Activated CD8-positive, alpha-beta memory T cell treated with anti-CD3 and anti-CD28 coated beads, Interleukin-2, amount 50 U/mL, for 48 hours (primary cell): Measurements from ENCODE around the gene NR6A1.
A peak's percentile ranks its signal among the peaks of the same experiment; 100 is the strongest.
"Not testable (repeated sequence)": the region's sequence is repeated elsewhere in the genome, so short reads cannot be mapped to it uniquely, and the experiment has no call there.

Experiments
- DNase-seq: peaks from one replicate; pipeline ENCODE4 v3.0.0-alpha.2; 2020

Gene NR6A1

DNA sequence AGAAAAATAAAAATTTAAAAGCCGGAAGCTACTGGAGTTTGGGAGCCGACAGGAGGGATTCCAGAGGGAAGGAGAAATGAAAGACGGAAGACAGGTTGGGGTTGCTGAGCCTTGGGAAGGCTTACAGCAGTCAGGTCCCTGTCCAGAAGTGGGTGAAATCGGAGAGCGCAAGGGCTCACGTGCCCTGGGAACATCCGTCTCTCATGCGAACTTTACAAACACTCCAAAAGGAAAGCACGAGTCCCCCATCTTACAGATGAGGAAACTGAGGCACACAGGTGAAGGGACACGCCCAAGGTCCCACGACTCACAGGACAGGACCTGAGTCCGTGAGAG, 5.5 kb upstream of the NR6A1 start:
- peak; percentile 43 for DNase-seq

DNA sequence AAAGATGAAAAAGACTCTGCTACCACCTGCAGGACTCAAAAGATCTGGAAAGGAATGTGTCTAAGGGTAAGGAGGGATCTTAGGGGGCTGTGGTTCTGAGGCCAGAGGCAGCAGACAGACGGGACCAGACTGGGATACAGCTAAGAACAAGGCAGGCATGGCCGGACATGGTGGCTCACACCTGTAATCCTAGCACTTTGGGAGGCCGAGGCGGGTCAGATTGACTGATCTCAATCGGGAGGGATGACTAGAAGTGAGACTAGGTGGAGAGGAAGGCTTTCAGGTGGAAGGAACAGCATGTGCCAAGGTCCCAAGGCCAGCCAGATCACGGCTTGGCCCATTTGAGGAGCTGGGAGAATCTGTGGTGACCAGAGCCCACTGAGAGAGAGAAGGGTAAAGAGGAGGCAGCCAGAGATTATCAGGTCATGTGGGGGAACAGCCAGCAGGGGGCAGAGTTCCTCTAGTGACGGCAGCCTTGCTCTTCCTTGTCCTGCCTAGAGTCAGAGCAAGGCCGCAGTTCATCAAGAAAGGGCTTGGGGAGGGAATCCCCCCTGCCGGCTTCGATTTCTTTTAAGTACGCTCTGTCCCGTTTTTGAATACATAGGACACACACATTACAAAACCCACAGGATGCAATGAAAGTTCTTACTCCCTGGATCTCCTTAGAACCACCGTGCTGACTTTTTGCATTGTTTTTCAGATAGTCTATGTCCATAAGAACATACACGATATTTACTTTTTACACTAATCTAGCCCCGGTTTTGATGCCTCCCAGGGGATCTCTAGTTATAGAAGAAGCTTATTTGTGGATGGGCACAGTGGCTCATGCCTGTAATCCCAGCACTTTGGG, 3.2 kb upstream of the NR6A1 start:
- DNase-seq = peak; percentile 96

DNA sequence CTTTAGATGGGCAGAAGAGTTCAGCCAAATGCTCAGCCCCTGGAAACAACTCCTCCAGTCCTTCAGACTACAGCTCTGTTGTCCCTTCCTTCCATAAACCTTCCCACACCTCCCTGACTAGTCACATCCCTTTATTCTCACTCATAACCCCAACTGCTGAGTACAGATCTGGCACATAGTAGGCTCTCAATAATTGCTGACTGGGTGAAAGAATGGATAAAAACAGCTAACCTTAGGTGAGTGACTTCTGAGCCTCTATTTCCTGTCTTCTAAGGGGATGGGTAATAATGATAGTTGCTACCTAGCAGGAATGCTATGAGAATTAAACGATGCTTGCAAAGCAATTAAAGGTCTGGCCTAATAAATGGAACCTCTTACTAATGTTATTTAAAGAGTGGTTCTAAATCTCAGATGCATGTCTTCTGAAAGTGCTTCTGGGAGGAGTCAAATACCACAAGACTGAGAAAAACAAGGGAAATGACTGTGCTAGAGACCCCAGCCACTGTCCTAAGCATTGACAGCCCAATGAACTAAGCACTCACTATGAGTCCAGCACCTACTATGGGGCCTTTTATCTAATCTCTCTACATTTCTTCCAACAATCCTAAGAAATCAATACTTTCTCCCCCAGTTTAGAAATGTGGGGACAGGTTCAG, 2.5 kb upstream of the NR6A1 start:
- no peak for DNase-seq

DNA sequence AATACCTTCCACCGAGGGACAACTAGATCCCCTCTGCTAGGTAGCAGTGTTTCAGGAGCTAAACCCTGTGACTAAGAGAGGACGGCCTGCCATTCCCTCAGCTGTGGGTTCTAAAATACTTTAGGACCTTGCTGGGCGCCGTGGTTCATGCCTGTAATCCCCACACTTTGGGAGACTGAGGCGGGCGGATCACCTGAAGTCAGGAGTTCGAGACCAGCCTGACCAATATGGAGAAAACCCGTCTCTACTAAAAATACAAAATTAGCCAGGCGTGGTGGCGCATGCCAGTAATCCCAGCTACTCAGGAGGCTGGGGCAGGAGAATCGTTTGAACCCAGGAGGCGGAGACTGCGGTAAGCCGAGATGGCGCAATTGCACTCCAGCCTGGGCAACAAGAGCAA, 1.8 kb upstream of the NR6A1 start:
- not testable (repeated sequence) for DNase-seq

DNA sequence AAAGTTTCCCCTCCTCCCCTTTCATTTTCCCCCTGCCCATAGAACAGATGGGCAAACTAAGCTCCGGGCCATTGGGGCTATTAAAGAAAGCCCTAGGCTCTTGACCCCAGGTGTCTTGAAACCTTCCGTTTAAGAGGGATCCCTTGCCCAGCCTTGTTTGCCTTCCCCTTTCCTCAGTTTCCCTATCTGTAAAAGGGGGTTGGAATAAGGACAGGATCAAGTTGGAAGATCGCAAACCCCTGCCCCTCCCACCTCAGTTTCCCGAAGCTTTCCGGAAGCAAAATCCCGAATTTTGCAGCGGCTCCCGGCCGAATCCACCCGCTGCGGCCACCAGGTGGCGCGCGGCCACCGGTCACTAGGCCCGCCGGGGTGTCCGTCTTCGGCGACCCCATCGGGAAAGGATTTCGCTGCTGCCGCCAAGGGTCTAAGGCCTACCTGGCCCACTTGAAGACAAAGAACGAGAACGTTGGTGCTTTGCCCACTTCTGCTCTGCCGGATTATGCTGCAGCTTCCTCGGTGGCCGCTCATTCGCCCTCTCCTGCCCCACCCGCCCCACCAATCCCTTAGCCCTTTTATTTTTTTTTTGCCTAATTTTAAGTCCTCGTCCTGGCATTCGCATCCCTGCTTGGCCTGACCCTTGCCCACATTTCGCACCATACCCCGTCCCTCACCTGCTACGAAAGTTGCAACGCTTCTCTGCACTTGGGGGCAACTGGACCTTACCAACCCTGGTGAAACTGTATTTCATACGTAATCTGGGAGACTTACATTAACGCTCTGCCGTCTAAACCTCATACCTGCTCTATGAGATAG, 962 bp upstream of the NR6A1 start:
- peak; percentile 80 for DNase-seq

DNA sequence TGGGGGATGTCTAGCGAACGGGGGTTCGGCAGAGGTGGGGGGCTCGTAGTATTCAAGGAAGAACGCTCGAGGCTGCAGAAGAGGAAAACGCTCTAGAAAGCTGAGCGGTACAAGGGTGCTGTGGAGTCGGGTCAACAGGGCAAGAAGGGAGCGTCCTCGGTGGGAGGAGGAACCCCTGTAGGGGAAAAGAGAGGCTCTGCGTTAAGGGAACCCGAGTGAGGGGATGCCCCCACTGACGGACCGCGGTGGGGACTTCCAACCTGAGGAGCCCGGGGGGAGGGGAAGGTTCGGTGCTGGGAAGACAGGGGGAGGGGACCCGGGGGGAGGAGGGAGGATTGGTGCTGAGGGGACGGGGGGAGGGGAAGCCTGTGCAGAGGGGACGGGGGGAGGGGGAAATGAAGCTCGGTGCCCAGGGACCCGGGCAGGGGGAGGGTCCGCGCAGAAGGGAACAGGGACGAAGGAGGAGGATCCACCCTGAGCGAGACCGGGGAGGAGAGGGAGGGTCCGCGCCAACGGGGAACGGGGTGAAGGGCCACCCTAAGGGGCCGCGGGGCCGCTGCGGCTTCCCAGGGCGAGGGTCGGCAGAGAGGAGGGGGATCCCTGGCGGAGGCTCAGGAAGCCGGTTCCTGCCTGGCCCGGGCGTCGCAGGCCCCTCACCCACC, 621 bp downstream of the NR6A1 start:
- DNase-seq = no peak

DNA sequence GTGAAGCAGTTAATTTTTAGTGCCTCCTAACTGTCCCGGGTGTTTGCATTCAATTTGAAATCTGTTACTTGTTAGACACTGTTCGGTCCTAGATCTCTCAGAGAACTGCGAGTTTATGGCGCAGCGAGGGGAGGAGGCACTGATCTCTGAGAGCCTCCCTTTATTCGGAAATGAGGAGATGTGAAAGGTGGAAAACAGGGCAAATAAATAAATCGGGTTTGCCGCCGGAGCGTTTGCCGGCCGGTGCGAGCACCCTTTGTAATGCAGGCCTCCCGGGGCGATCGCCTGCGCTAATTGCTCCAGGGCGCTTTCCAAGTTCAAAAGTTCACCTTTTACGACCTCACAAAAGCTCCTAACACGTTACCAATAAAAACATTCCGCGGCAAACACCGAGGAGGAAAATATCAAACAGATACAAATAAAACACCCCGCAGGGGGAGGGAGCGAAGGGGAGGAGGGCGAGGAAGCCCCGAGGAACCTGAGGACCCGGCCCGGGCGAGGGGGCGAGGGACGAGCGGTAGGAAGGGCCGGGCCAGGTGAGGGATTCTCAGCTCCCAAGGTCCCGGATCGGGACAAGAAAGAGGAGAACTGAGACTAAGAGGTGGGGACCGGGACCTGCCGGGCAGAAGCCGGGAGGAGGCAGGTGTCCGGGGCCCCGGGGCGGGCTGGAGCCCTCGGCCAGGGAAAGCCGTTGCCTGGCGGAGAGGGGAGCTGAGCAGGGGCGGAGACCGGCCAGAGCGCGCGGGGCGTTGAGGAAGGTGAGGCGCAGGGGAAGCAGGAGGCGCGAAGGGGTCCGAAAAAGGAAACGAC, 1.4 kb downstream of the NR6A1 start:
- peak; percentile 66 for DNase-seq

DNA sequence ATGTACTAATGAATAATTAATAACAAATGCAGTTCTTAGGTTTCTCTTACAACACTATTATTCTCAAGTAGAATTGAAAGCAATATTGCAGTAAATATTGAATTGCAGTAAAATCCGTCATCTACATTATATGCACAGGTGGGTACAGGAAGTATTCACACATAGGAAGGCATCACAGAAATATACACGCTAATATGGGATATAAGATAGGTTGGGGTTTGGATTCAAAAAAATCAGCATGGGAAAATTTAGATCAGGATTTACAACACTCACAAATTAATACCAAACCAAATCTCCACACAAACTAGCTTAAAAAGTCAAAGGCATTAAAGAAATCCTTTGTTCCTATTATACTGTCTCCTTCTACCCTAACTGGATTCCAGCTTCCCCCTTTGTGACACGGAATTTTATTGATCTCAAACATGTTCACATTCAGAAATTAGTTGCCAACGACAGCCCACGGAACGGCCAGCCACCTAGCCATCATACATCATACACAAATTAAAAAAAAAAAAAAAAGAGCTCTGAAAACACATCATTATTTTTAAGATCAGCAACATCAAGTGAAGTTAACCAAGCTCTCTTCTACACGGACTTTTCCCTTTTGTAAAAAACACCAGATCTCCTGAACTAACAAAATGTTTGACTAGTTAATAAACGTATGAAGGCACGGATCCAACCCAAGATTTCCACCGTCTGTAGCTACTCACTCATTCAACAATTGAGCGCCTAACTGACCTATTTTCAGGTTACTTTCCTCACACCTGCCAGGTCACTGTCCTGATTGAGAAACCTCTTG, 2.2 kb downstream of the NR6A1 start:
- no peak for DNase-seq

DNA sequence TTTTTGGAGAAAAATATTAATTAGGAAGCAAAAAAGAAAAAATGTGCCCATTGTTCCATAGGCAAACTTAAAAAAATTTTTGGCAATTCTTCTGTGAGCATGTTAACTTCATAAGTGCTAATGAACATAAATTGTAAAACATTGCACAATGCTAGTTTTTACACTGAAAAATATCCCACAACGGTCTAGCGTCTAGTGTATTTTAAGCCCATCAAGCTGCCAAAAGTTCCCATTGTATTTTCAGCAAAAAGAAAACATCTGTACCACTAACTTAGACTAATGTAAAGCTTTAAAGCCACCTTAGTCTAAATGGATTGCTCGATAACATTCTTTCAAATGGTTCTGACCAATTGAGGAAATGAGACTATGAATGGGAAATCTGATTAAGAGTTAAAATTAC, 2.8 kb downstream of the NR6A1 start:
- no peak for DNase-seq

DNA sequence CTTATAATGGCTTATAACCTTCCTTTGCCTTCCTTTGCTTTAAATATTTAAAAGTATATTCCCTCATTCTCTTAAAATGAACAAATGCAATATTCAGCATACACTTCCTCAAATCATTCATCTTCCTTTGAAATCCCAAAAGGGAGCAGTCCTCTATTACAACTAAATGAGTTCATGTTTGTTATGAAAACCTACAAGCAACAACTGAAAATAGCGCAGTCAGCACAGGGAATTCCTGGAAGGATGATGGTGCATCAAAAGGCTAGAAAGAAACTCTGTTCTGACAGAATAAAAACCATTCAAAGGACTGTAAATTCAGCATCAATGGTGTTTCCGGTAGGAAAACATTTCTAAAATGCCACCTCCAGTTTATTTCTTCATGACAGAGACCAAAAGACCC, 3.3 kb downstream of the NR6A1 start:
- no peak for DNase-seq

DNA sequence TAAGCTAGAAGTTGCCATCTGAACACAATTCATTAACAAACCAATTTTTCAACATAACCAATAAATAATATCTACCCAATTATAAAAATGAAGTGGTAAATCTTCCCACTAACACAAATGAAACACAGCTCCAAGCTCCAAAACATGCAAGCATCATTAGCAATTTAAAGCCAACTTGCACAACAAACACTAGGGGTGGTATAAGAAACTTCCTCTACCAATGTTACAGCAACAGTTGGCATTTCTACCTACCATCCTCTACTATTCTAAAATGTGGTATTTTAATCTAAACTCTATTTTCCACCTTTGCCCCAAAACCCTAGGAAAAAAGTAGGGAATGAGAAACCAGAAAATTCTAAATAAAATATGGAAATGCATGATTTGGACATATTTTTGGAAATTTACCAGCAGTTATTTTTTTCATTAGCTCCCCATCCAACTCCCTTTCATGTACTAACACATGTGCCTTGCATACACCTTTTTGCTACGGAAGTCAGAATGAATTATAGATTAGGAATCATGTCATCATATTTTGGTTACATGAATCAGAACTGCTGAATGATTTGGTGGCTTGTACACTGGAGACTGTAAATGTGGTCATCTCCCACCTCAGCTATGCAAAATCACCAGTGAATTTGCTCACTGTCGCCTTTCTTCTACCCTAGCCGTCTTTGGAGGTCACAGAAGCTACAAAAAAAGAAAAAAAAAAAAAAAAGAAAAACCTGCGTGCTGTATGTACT, 4.1 kb downstream of the NR6A1 start:
- no peak for DNase-seq

DNA sequence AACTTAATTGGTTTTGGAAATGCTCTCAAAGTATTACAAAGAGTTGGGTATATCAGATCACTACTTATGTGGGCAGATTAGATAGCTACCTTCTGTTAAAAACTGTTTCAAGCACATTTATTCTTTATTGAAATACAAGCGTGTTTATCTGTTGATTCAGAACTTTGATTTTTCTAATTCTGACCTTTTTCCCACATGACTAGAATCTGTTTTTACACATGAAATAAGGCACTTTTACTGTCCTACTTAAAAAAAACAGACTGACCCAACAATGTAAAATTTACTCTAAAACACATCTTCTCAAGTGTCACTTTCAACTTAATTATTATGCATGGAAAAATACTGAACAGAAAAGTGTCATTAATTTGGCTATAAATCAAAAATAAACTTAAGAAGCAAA, 4.8 kb downstream of the NR6A1 start:
- no peak for DNase-seq

DNA sequence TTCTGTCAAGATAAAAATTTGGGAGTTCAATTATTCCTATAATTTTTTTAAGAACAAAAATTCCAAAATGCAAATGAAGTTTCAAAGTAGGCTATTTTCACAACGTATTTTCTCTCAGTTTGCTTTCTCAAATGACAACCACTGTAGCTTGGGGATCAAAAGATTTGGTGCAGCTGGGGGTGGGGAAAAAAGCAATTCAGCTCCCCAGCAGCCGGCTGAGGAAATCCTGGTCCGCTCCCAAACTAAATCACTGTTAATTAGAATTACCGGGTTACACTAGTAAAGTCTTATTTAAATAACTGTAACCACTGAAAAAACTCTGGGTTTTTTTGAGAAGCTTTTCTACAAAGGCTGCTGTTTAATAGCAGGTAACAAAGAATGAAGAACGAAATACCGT, 5.7 kb downstream of the NR6A1 start:
- no peak for DNase-seq

DNA sequence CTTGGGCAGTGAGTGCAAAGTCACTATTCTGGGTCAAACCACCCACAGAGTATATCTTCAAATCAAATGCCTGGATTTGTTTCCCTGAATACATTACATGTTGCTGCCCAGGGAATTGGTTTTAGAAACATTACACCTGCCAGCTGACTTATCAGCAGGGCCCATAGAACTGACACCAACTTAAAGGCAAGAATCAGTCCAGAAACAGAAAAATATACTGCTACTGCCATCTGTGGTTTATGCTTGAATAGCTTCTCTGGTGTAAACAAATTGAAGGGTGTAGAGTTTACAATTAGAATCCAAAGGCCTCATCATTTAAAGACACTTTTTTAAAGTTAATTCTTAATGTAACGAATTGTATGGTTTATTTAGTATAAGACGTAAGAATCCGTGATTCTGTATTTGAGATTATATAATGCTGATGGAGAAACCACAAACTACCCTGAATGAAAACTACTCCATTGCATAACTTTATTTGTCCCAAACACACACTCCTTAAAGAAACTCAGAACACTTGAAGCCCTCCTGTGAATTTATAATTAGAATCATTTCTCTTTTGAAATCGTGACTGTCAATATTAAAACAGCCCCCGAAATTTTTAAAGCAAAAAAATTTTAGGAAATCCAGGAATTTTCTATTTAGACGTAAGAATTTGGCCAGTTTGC, 6.2 kb downstream of the NR6A1 start:
- DNase-seq = no peak

DNA sequence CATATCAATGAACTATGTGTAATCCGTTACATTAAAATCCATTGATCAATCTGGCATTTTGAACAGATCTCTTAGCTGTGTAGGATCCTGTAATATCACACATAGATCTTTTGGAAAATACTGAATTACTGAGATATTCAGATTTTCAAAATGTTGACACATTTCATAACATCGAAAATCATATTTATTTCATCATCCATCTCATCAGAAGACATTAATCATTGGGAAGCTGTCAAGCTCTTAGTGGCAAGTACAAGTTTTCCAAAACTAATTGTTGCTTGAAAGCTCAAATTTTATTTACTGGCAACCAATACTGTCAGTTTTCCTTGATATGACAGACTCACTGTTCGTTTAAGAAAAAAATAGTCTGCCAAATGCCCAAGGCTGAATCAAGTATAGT, 8.5 kb downstream of the NR6A1 start:
- no peak for DNase-seq

DNA sequence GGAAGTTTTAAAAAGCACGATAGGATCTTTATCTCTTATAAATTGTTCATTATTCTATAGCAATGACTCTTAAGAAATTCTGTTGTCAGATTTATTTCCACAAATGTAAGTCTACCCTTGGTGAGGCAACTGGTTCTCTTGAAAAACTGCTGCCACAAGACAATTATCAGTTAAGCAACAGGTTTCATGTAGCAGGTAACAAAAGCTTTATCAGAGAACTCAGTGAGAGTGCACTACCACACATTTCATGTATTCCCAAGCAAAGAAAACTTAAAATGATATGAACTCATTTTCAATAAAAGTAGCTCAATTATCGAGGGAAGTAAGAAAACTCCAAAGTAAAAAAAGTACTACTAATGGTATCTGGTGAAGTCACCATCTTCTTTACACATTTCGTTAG, 9.4 kb downstream of the NR6A1 start:
- no peak for DNase-seq

DNA sequence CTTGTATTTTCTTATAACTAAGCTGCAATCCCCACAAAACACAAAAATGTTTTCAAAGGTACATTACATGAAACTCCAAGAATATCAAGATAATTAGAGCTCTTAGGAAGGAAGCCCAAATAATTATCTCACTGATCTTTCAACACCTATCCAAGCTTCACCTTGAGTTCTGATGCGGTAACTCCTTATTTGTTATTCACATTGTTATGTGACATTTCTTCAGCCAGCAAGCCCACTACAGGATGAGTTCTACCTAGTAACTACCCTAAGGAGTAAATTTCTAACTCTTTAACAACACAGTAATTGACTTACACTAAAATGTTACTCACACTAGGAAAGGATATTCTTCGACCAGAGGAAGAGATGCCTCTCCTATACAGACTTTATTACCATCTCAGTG, 9.9 kb downstream of the NR6A1 start:
- DNase-seq = no peak

DNA sequence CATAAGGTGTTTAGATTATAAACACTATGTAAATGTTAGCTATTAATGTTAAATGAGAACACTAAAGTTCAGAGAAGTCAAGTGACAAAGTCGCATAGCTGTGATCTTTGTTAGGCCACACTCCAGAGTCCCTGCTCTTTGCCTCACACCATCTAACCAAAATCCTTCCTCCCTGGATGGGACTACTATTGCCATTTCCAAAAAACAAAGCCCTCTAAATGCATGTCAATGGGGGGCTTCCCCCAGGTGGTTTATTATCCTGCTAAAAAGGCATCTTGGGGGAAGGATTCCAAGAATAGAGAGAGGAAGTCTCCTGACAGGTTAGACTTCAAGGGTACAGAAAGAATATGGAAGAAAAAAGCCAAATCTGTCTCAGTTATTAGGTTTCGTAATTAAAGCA, 10.4 kb downstream of the NR6A1 start:
- no peak for DNase-seq

DNA sequence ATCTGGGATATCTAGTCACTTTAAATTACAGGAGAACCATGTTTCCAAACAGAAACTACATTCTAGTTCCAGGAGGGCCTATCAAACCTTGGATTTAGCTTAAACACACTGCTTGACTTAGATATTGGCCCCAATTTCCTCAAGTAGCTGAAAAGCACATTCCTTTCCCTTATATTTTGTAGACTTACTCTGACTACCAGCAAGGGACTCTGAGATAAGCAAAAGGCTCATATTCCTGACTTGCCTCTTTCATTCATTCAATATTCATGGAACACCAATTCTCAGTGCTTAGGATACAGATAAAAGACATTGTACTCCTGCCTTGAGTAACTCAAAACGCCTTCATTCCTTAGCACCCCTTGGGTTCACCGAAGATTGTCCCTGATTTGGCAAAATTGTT, 11.8 kb downstream of the NR6A1 start:
- DNase-seq = no peak

DNA sequence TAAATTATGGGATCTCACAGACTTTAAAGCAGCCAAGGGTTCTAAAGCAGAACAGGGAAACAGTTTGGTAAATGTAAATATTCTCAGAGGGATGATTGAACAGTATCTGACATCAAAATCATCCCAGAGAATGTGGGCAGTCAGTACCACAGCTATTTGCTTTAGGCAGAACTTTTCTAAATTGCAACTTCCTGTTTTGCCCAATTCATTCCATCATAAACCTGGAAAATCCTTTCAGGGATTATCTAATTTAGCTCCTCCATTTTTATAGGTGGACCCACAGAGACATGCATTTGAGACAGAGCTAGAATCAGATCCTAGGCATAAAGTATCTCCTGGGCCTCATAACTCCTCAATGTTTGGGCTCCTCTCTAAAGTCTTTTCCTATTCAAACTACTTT, 12.4 kb downstream of the NR6A1 start:
- DNase-seq = no peak
